ENCODE measurements around the gene PTPRN2. TPM values are rescaled to one million over a fixed set of nuclear protein-coding genes. Genes with fewer than 3 reads are reported as not detected.

The PTPRN2 gene
- total RNA-seq, 1 donor from 2014 or later = 1.8 TPM

- DNase-seq (no peak), ATAC-seq (ENCODE audit: low read depth) (no peak)
- H3K9me3 Mint-ChIP-seq = peaks cover 4% of the 10 kb centered on the region
- intact Hi-C loops (cut with micrococcal nuclease) = no loop called here
- no peak for TF ChIP-seq CTCF (IDR thresholded peaks at IDR 0.05)
- ChIA-PET CTCF (no interaction called here), POLR2A (no interaction called here)
- no peaks in the 10 kb centered on the region for H3K36me3 Mint-ChIP-seq (ENCODE audit: low read depth)
- H3K27me3 Mint-ChIP-seq = peaks cover 19% of the 10 kb centered on the region
- no peaks in the 10 kb centered on the region for H3K4me1 Mint-ChIP-seq
- no peak overlapping the region for H3K4me3 Mint-ChIP-seq
- no peak overlapping the region for H3K27ac Mint-ChIP-seq
These were observed 952.5 kb downstream of the PTPRN2 start for GRCh38 chr7:157635148-157635500.

- CTCF ChIA-PET = no interaction called here
- no peak for DNase-seq
- ATAC-seq (ENCODE audit: low read depth) = no peak
- POLR2A ChIA-PET = no interaction called here
- intact Hi-C loops (cut with micrococcal nuclease) = no loop called here
- Mint-ChIP-seq H3K36me3 (ENCODE audit: low read depth) (no peaks in the 10 kb centered on the region), H3K9me3 (no peaks in the 10 kb centered on the region), H3K4me3 (no peak overlapping the region), H3K27me3 (peaks cover 17% of the 10 kb centered on the region), H3K4me1 (no peaks in the 10 kb centered on the region), H3K27ac (no peak overlapping the region)
- no peak for TF ChIP-seq CTCF (IDR thresholded peaks at IDR 0.05)
These were observed 953.0 kb downstream of the PTPRN2 start for GRCh38 chr7:157634401-157635147.

- ChIA-PET POLR2A (no interaction called here), CTCF (no interaction called here)
- H3K36me3 Mint-ChIP-seq (ENCODE audit: low read depth) = no peaks in the 10 kb centered on the region
- intact Hi-C loops (cut with micrococcal nuclease) = no loop called here
- no peak overlapping the region for H3K4me3 Mint-ChIP-seq
- H3K4me1 Mint-ChIP-seq = no peaks in the 10 kb centered on the region
- no peak overlapping the region for H3K27ac Mint-ChIP-seq
- no peaks in the 10 kb centered on the region for H3K9me3 Mint-ChIP-seq
- no peak for TF ChIP-seq CTCF (IDR thresholded peaks at IDR 0.05)
- DNase-seq (no peak), ATAC-seq (ENCODE audit: low read depth) (no peak)
- peaks cover 17% of the 10 kb centered on the region for H3K27me3 Mint-ChIP-seq
These were observed 954.0 kb downstream of the PTPRN2 start for GRCh38 chr7:157633465-157634185.

GRCh38 chr7:157630301-157630853, 957.2 kb downstream of the PTPRN2 start:
- Mint-ChIP-seq H3K4me3 (no peak overlapping the region), H3K36me3 (ENCODE audit: low read depth) (no peaks in the 10 kb centered on the region), H3K9me3 (no peaks in the 10 kb centered on the region), H3K27me3 (peaks cover 22% of the 10 kb centered on the region), H3K27ac (no peak overlapping the region), H3K4me1 (no peaks in the 10 kb centered on the region)
- CTCF ChIA-PET = no interaction called here
- no peak for TF ChIP-seq CTCF (IDR thresholded peaks at IDR 0.05)
- POLR2A ChIA-PET = no interaction called here
- DNase-seq = no peak
- intact Hi-C loops (cut with micrococcal nuclease) = no loop called here
- ATAC-seq (ENCODE audit: low read depth) = no peak

- Mint-ChIP-seq H3K36me3 (ENCODE audit: low read depth) (no peaks in the 10 kb centered on the region), H3K4me3 (no peak overlapping the region), H3K9me3 (peaks cover 4% of the 10 kb centered on the region), H3K27me3 (peaks cover 18% of the 10 kb centered on the region), H3K27ac (no peak overlapping the region), H3K4me1 (no peaks in the 10 kb centered on the region)
- TF ChIP-seq CTCF (IDR thresholded peaks at IDR 0.05) = no peak
- ATAC-seq (ENCODE audit: low read depth) (no peak), DNase-seq (no peak)
- intact Hi-C loops (cut with micrococcal nuclease) = no loop called here
- ChIA-PET CTCF (no interaction called here), POLR2A (no interaction called here)
These were observed 959.2 kb downstream of the PTPRN2 start for GRCh38 chr7:157628456-157628855.
